ENCODE results near the gene NAA50.

NAA50 gene

GRCh38 chr3:113741620-113742019 lies 4.4 kb downstream of the NAA50 start:
- WGBS, 2 experiments (ENCODE audit: insufficient coverage in 2 of 2), result no CpG with 5 or more reads among the region's 1 CpG
- H3K4me1 ChIP-seq (ENCODE audit: control insufficient read depth, insufficient read depth, low read length, poor library complexity, severe bottlenecking), result no peaks in the 10 kb centered on the region
- no peak overlapping the region for H3K27ac ChIP-seq (ENCODE audit: low read depth, low read length, severe bottlenecking)

DNA sequence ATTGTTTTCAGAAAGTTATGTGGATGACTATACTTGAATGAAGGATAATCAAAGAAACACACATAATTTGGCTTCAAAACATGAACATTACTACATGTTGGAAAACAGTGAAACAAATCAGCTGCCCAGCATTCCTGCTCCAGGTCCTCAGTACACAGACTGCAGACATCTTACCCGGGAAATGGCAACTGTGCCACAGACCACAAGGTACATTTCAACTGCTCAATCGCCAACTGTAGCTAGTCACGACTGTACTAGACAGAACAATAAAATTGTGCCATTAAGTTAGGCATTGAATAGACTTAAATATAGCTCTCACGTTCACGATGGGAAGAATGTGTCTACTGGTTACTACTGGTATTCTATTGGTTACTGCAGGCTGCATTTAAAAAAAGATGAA lies 5.0 kb downstream of the NAA50 start:
- WGBS, 2 experiments (ENCODE audit: insufficient coverage in 2 of 2), result 100% methylated on average over 1 to 3 of the region's 5 CpGs
- Histone ChIP-seq H3K27ac (ENCODE audit: low read depth, low read length, severe bottlenecking) (no peak overlapping the region), H3K4me1 (ENCODE audit: control insufficient read depth, insufficient read depth, low read length, poor library complexity, severe bottlenecking) (no peaks in the 10 kb centered on the region), H3K4me3 (ENCODE audit: extremely low read depth, insufficient read depth, low read length, poor library complexity, severe bottlenecking) (no peak overlapping the region), H3K36me3 (ENCODE audit: control insufficient read depth, insufficient read depth, low read length) (peaks cover 4% of the 10 kb centered on the region), H3K9me3 (ENCODE audit: control insufficient read depth, low read length) (no peaks in the 10 kb centered on the region)

More at GRCh38 chr3:113741620-113742019, 4.4 kb downstream of the NAA50 start:
- Histone ChIP-seq H3K9me3 (ENCODE audit: control insufficient read depth, low read length) (no peaks in the 10 kb centered on the region), H3K36me3 (ENCODE audit: control insufficient read depth, insufficient read depth, low read length) (peaks cover 4% of the 10 kb centered on the region), H3K4me3 (ENCODE audit: extremely low read depth, insufficient read depth, low read length, poor library complexity, severe bottlenecking) (no peak overlapping the region)

DNA sequence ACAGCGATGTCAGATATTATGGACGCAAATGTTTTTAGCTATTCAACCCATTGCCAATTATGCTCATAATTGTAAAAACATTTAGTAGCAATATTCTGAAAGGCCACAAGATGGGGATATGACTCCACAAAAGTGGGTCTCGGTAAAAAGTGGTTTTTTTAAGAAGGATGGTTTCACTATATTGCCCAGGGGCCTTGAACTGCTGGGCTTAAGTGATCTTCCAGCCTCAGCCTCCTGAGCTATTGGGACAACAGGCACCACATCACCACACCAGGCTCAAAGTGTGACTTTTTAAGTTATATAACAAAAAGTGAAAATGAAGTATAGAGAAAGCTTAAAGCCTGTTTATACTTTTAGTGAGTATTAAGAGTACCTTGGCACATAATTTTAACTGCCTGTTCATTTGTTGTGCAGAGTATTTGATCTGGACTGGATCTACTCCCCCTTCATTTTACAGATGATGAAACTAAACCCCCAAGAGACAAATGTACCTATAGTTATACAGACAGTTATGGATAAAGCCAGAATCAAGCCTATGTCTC lies 9.4 kb downstream of the NAA50 start:
- Histone ChIP-seq H3K9me3 (ENCODE audit: control insufficient read depth, low read length) (no peaks in the 10 kb centered on the region), H3K27ac (ENCODE audit: low read depth, low read length, severe bottlenecking) (no peak overlapping the region), H3K36me3 (ENCODE audit: control insufficient read depth, insufficient read depth, low read length) (peaks cover 5% of the 10 kb centered on the region), H3K4me3 (ENCODE audit: extremely low read depth, insufficient read depth, low read length, poor library complexity, severe bottlenecking) (no peak overlapping the region), H3K4me1 (ENCODE audit: control insufficient read depth, insufficient read depth, low read length, poor library complexity, severe bottlenecking) (no peaks in the 10 kb centered on the region)
- 100% methylated on average over 2 of the region's 3 CpGs; no CpG with 5 or more reads in 1 of the 2 experiments for WGBS, 2 experiments (ENCODE audit: insufficient coverage in 2 of 2)

DNA sequence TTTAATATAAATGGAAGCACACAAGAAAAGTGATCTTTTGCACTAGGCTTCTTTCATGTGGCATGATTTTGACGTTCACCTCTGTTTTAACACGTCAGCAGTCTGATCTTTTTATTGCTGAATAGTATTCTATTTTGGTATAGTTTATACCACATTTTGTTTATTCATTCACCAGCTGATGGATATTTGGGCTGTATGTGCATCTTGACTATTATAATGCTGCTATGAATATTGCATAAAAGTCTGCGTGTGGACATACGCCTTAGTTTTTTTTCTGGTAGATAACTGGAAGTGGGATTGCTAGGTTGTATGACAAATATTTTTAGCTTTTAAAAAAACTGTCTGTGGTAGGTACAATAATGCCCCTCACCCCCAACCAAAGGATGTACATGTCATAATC lies 14.4 kb downstream of the NAA50 start:
- H3K4me1 ChIP-seq (ENCODE audit: control insufficient read depth, insufficient read depth, low read length, poor library complexity, severe bottlenecking), result no peaks in the 10 kb centered on the region
- H3K36me3 ChIP-seq (ENCODE audit: control insufficient read depth, insufficient read depth, low read length), result peaks cover 21% of the 10 kb centered on the region
- no peak overlapping the region for H3K4me3 ChIP-seq (ENCODE audit: extremely low read depth, insufficient read depth, low read length, poor library complexity, severe bottlenecking)
- H3K27ac ChIP-seq (ENCODE audit: low read depth, low read length, severe bottlenecking), result no peak overlapping the region
- H3K9me3 ChIP-seq (ENCODE audit: control insufficient read depth, low read length), result no peaks in the 10 kb centered on the region
- WGBS, 2 experiments (ENCODE audit: insufficient coverage in 2 of 2), result 100% methylated on average over 1 of the region's 4 CpGs; no CpG with 5 or more reads in 1 of the 2 experiments

DNA sequence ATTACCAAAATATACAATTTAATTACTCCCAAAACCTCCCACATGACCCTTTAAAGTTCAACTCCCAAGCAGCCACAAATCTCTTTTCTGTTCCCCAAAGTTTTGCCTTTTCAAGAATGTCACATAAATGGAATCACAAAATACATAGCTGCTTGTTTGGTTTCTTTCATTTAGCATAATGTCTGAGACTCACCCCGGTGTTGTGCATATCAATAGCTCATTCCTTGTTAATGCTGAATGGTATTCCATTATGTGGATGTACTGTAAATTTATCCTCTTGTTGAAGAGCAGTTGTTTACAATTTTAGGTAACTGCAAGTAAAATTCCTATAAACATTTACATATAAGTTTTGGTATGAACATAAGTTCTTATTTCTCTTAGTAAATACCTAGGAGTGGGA lies 15.5 kb downstream of the NAA50 start:
- Histone ChIP-seq H3K9me3 (ENCODE audit: control insufficient read depth, low read length) (no peaks in the 10 kb centered on the region), H3K4me1 (ENCODE audit: control insufficient read depth, insufficient read depth, low read length, poor library complexity, severe bottlenecking) (no peaks in the 10 kb centered on the region), H3K4me3 (ENCODE audit: extremely low read depth, insufficient read depth, low read length, poor library complexity, severe bottlenecking) (no peak overlapping the region), H3K36me3 (ENCODE audit: control insufficient read depth, insufficient read depth, low read length) (peaks cover 25% of the 10 kb centered on the region), H3K27ac (ENCODE audit: low read depth, low read length, severe bottlenecking) (no peak overlapping the region)
- WGBS, 2 experiments (ENCODE audit: insufficient coverage in 2 of 2), result no CpG with 5 or more reads among the region's 1 CpG

DNA sequence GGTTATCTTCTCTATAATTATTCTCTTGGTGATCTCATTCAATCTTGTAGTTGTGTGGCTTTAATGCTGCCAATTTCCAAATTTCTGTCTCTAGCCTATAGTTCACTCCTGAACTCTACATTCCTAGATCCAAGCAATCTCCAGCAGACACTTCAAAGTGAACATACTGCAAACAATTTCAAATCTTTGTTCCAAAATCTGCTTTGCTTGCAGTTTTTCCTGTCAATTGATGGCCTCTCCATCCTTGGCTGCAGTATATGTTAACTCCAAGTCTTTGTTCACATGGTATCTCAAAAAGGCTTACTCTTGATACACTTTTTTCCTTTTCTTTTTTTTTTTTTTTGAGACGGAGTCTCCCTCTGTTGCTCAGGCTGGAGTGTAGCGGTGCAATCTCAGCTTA lies 17.4 kb downstream of the NAA50 start:
- Histone ChIP-seq H3K27ac (ENCODE audit: low read depth, low read length, severe bottlenecking) (no peak overlapping the region), H3K9me3 (ENCODE audit: control insufficient read depth, low read length) (no peaks in the 10 kb centered on the region), H3K36me3 (ENCODE audit: control insufficient read depth, insufficient read depth, low read length) (peaks cover 38% of the 10 kb centered on the region), H3K4me3 (ENCODE audit: extremely low read depth, insufficient read depth, low read length, poor library complexity, severe bottlenecking) (no peak overlapping the region), H3K4me1 (ENCODE audit: control insufficient read depth, insufficient read depth, low read length, poor library complexity, severe bottlenecking) (no peaks in the 10 kb centered on the region)
- 92% methylated on average over 2 of the region's 2 CpGs; no CpG with 5 or more reads in 1 of the 2 experiments for WGBS, 2 experiments (ENCODE audit: insufficient coverage in 2 of 2)

GRCh38 chr3:113721636-113722035 lies 24.4 kb downstream of the NAA50 start:
- peaks cover 69% of the 10 kb centered on the region for H3K36me3 ChIP-seq (ENCODE audit: control insufficient read depth, insufficient read depth, low read length)
- no peak overlapping the region for H3K27ac ChIP-seq (ENCODE audit: low read depth, low read length, severe bottlenecking)
- H3K4me3 ChIP-seq (ENCODE audit: extremely low read depth, insufficient read depth, low read length, poor library complexity, severe bottlenecking), result no peak overlapping the region
- H3K4me1 ChIP-seq (ENCODE audit: control insufficient read depth, insufficient read depth, low read length, poor library complexity, severe bottlenecking), result no peaks in the 10 kb centered on the region
- 100% methylated on average over 1 of the region's 3 CpGs for WGBS, 2 experiments (ENCODE audit: insufficient coverage in 2 of 2)
- no peaks in the 10 kb centered on the region for H3K9me3 ChIP-seq (ENCODE audit: control insufficient read depth, low read length)

DNA sequence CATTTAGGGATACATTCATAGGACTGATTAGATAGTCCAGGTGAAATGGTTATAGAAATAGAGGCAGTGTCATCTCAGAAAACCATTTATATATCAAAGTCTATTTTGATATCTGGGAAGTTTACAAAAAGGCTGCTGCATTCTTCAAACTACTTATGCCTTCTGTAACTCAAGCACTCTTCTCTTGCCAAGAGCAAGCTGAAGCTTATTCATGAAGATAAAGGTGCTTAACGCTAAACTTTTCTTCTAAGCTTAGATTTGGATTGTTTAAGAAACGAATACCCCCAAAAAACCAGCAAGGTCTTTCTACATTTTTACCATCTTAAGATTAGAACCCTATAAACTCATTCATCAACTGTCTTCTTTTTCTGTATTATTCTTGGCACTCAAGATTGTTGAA lies 26.3 kb downstream of the NAA50 start:
- Histone ChIP-seq H3K4me3 (ENCODE audit: extremely low read depth, insufficient read depth, low read length, poor library complexity, severe bottlenecking) (no peak overlapping the region), H3K27ac (ENCODE audit: low read depth, low read length, severe bottlenecking) (no peak overlapping the region), H3K36me3 (ENCODE audit: control insufficient read depth, insufficient read depth, low read length) (peaks cover 65% of the 10 kb centered on the region), H3K9me3 (ENCODE audit: control insufficient read depth, low read length) (no peaks in the 10 kb centered on the region), H3K4me1 (ENCODE audit: control insufficient read depth, insufficient read depth, low read length, poor library complexity, severe bottlenecking) (no peaks in the 10 kb centered on the region)
- 100% methylated on average over 1 of the region's 2 CpGs; no CpG with 5 or more reads in 1 of the 2 experiments for WGBS, 2 experiments (ENCODE audit: insufficient coverage in 2 of 2)

GRCh38 chr3:113719294-113719693 lies 26.8 kb downstream of the NAA50 start:
- WGBS, 2 experiments (ENCODE audit: insufficient coverage in 2 of 2), result no CpG with 5 or more reads among the region's 1 CpG
- no peak overlapping the region for H3K4me3 ChIP-seq (ENCODE audit: extremely low read depth, insufficient read depth, low read length, poor library complexity, severe bottlenecking)
- H3K9me3 ChIP-seq (ENCODE audit: control insufficient read depth, low read length), result no peaks in the 10 kb centered on the region
- no peaks in the 10 kb centered on the region for H3K4me1 ChIP-seq (ENCODE audit: control insufficient read depth, insufficient read depth, low read length, poor library complexity, severe bottlenecking)
- H3K27ac ChIP-seq (ENCODE audit: low read depth, low read length, severe bottlenecking), result no peak overlapping the region
- H3K36me3 ChIP-seq (ENCODE audit: control insufficient read depth, insufficient read depth, low read length), result peaks cover 61% of the 10 kb centered on the region

- no peak overlapping the region for H3K27ac ChIP-seq (ENCODE audit: low read depth, low read length, severe bottlenecking)
- no peak overlapping the region for H3K4me3 ChIP-seq (ENCODE audit: extremely low read depth, insufficient read depth, low read length, poor library complexity, severe bottlenecking)
- WGBS, 2 experiments (ENCODE audit: insufficient coverage in 2 of 2), result 86 to 100% methylated on average over 2 to 3 of the region's 3 CpGs
- no peaks in the 10 kb centered on the region for H3K9me3 ChIP-seq (ENCODE audit: control insufficient read depth, low read length)
- H3K36me3 ChIP-seq (ENCODE audit: control insufficient read depth, insufficient read depth, low read length), result peaks cover 48% of the 10 kb centered on the region
- no peaks in the 10 kb centered on the region for H3K4me1 ChIP-seq (ENCODE audit: control insufficient read depth, insufficient read depth, low read length, poor library complexity, severe bottlenecking)
Measured at GRCh38 chr3:113717818-113718217, 28.2 kb downstream of the NAA50 start.

DNA sequence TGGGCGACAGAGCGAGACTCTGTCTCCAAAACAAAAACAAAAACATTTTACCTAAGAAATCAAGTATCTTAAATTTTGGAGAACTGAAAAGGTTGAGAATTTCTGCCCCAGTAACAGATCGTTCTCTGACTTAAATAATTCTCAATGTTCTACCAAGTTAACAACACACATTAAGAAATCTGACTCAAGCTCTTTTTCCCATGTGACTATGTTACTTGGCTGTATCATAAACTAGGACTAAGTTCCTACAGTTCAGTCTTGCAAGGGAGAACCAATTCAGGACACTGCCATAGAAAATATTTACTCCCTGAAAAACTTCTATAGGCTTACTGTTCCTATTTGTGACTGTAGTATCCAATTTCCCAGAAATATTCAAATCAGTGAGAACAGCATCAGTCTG lies 28.7 kb downstream of the NAA50 start:
- H3K9me3 ChIP-seq (ENCODE audit: control insufficient read depth, low read length), result no peaks in the 10 kb centered on the region
- H3K4me1 ChIP-seq (ENCODE audit: control insufficient read depth, insufficient read depth, low read length, poor library complexity, severe bottlenecking), result no peaks in the 10 kb centered on the region
- WGBS, 2 experiments (ENCODE audit: insufficient coverage in 2 of 2), result 86 to 100% methylated on average over 1 of the region's 3 CpGs
- H3K27ac ChIP-seq (ENCODE audit: low read depth, low read length, severe bottlenecking), result no peak overlapping the region
- H3K36me3 ChIP-seq (ENCODE audit: control insufficient read depth, insufficient read depth, low read length), result peaks cover 48% of the 10 kb centered on the region
- no peak overlapping the region for H3K4me3 ChIP-seq (ENCODE audit: extremely low read depth, insufficient read depth, low read length, poor library complexity, severe bottlenecking)
